ENCODE results near the gene NMNAT1. TPM values are rescaled to one million over a fixed set of nuclear protein-coding genes. Genes with fewer than 3 reads are reported as not detected.
"Not testable (repeated sequence)": the region's sequence is repeated elsewhere in the genome, so short reads cannot be mapped to it uniquely, and the experiment has no call there.

The NMNAT1 gene
- polyA plus RNA-seq, 2 of the 4 experiments (the other 2 are of a cell fraction) = 3.2 to 4.9 TPM

DNA sequence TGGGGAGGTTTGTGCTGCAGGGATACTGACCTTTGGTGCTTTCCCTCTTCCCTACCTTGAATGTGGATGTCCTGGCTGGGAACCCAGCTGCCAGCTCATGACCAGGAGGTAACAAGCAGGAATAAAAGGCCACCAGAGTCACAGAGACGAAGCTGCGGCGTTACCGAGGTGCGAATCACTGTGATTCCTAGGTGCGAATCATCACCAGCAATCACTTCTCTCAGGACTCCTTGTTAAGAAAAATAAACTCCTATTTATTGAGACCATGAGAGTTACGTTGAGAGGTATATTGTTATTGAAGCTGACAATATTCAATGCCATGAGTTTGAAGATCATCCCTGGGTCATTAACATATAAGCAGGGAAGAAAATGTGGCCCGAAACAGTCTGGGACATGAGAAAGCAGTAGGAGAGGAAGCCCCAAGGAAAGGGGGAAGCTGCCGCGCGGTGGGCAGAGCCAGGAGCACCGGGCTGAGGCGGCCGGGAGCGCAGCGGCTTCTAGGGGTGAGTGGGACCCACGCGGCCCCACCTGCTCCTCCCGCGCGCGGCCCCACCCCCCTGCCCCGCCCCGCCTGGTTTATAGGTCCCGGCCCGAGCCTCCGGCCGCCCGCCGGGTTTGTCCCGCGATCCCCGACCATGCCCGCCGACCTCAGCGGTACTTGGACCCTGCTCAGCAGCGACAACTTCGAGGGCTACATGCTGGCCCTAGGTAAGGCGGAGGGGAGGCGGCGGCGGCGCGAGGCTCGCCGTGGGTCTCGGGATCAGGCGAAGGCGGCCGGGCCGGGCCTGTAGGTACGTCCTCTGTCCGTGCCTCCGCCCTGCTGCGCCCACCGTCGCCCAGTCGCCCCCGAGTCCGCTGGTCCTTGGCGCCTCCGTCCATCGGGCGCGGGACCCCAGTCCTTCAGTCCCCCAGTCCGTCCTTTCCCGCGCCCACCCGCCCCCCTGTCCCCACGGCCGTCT lies 53.6 kb downstream of the NMNAT1 start, which contains the start of gene RBP7:
Gene RBP7 (plus strand): TSS at position 605 of the 959 bp plus-strand sequence. CDS start 31 bp downstream, at position 636.
- WGBS (ENCODE audit: missing lambda C conversion rate) = 35% methylated on average over 31 of the region's 71 CpGs
- POLR2A ChIA-PET = no interaction called here

GRCh38 chr1:10001016-10001665 lies 57.9 kb downstream of the NMNAT1 start:
- Histone ChIP-seq H3K4me2 (no peak overlapping the region), H3K4me1 (no peaks in the 10 kb centered on the region), H3K9me3 (no peaks in the 10 kb centered on the region), H3K27ac (no peak overlapping the region), H3K4me3 (no peak overlapping the region)
- CTCF ChIA-PET = interaction anchor here (1.1 to 1.8 kb wide), 2 partner anchors 15 to 19 kb away, joined by 3 to 4 read pairs; no protein-coding TSS in a partner anchor
- FAIRE-seq (no peak), DNase-seq (ENCODE audit: low read depth in 1 of 2, low spot score in 1 of 2) (no peak), ATAC-seq (no peak)
- POLR2A ChIA-PET = no interaction called here
- WGBS (ENCODE audit: missing lambda C conversion rate) = 51% methylated on average over 8 of the region's 8 CpGs
- TF ChIP-seq POLR2A (IDR thresholded peaks at IDR 0.05; ENCODE audit: low read length) (no peak), E2F6 (IDR thresholded peaks at IDR 0.05; ENCODE audit: borderline replicate concordance, low read depth) (no peak), MAZ (IDR thresholded peaks at IDR 0.05; ENCODE audit: borderline replicate concordance, low read depth, low read length) (no peak), RARB (CRISPR knock-in tag; IDR thresholded peaks at IDR 0.05) (no peak), GATA3 (IDR thresholded peaks at IDR 0.05; ENCODE audit: borderline replicate concordance) (no peak), TP53 (CRISPR knock-in tag; IDR thresholded peaks at IDR 0.05) (no peak), EHMT2 (IDR thresholded peaks at IDR 0.05; ENCODE audit: low read depth) (no peak), HOXB13 (CRISPR knock-in tag; IDR thresholded peaks at IDR 0.05; ENCODE audit: low read depth) (no peak), ZFP36 (IDR thresholded peaks at IDR 0.05; ENCODE audit: borderline replicate concordance, partially characterized antibody) (no peak), JUN (IDR thresholded peaks at IDR 0.05) (no peak), CBX2 (IDR thresholded peaks at IDR 0.05; ENCODE audit: borderline replicate concordance, low read depth) (no peak), HDAC2 (IDR thresholded peaks at IDR 0.05) (no peak), EP300 (IDR thresholded peaks at IDR 0.05) (no peak), HOXB5 (CRISPR knock-in tag; IDR thresholded peaks at IDR 0.05) (no peak), FOSB (CRISPR knock-in tag; IDR thresholded peaks at IDR 0.05) (no peak), CEBPB (IDR thresholded peaks at IDR 0.05) (no peak), ELK1 (IDR thresholded peaks at IDR 0.05; ENCODE audit: low read depth, low read length) (no peak), MYC (IDR thresholded peaks at IDR 0.05; ENCODE audit: borderline replicate concordance, low read length) (no peak)
- TF ChIP-seq, protein P1, sequence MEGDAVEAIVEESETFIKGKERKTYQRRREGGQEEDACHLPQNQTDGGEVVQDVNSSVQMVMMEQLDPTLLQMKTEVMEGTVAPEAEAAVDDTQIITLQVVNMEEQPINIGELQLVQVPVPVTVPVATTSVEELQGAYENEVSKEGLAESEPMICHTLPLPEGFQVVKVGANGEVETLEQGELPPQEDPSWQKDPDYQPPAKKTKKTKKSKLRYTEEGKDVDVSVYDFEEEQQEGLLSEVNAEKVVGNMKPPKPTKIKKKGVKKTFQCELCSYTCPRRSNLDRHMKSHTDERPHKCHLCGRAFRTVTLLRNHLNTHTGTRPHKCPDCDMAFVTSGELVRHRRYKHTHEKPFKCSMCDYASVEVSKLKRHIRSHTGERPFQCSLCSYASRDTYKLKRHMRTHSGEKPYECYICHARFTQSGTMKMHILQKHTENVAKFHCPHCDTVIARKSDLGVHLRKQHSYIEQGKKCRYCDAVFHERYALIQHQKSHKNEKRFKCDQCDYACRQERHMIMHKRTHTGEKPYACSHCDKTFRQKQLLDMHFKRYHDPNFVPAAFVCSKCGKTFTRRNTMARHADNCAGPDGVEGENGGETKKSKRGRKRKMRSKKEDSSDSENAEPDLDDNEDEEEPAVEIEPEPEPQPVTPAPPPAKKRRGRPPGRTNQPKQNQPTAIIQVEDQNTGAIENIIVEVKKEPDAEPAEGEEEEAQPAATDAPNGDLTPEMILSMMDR (IDR thresholded peaks at IDR 0.05) = no peak
- TF ChIP-seq, protein P2, sequence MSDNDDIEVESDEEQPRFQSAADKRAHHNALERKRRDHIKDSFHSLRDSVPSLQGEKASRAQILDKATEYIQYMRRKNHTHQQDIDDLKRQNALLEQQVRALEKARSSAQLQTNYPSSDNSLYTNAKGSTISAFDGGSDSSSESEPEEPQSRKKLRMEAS (IDR thresholded peaks at IDR 0.05) = no peak

More for the DNA sequence above, 53.6 kb downstream of the NMNAT1 start, which contains the start of gene RBP7:
- Histone ChIP-seq H3K27ac (peak within 1 kb of the TSS; percentile 27 to 61; a peak in 3 of 6 replicates), H3K4me1 (no peaks in the 10 kb centered on the region), H3K9me3 (no peaks in the 10 kb centered on the region), H3K4me3 (peak within 1 kb of the TSS; percentile 54), H3K4me2 (peak within 1 kb of the TSS; percentile 91)
- FAIRE-seq (no peak), DNase-seq (ENCODE audit: low read depth in 1 of 2, low spot score in 1 of 2) (peak; percentile 4 to 27), ATAC-seq (peak; percentile 70 to 79)
- TF ChIP-seq CBX2 (IDR thresholded peaks at IDR 0.05; ENCODE audit: borderline replicate concordance, low read depth) (no peak), ZNF302 (CRISPR knock-in tag; IDR thresholded peaks at IDR 0.05) (no peak), JUNB (IDR thresholded peaks at IDR 0.05) (no peak), CHD2 (IDR thresholded peaks at IDR 0.05; ENCODE audit: low read length, partially characterized antibody) (no peak), HES2 (IDR thresholded peaks at IDR 0.05) (no peak), HEYL (CRISPR knock-in tag; IDR thresholded peaks at IDR 0.05) (no peak), NR3C1 (IDR thresholded peaks at IDR 0.05) (no peak), MAZ (IDR thresholded peaks at IDR 0.05; ENCODE audit: borderline replicate concordance, low read depth, low read length) (no peak), KDM5A (IDR thresholded peaks at IDR 0.05) (no peak)
- TF ChIP-seq, protein P2 (IDR thresholded peaks at IDR 0.05) = no peak
- CTCF ChIA-PET = interaction anchor here (0.6 to 1.3 kb wide), 2 partner anchors 13 to 23 kb away, joined by 3 to 4 read pairs; no protein-coding TSS in a partner anchor

DNA sequence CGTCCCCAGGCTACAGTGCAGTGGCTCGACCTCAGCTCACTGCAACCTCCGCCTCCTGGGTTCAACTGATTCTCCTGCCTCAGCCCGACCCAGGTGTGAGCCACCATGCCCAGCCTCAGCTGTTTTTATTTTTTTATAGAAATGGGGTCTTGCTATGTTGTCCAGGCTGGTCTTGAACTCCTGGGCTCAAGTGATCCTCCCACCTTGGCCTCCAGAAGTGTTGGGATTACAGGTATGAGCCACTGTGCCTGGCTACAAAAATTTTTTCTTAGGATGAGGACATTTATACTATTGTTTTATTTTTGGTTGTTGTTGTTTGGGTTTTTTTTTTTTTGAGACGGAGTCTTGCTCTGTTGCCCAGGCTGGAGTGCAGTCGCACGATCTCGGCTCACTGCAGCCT lies 62.0 kb downstream of the NMNAT1 start:
- FAIRE-seq = not testable (repeated sequence)
- CTCF ChIA-PET = interaction anchor here (1.0 to 1.8 kb wide), 3 partner anchors 10 to 130 kb away, joined by 3 to 7 read pairs (median 4); no protein-coding TSS in a partner anchor

More for the DNA sequence above, 62.0 kb downstream of the NMNAT1 start:
- H3K4me2 ChIP-seq; H3K27ac ChIP-seq; DNase-seq (ENCODE audit: low read depth in 1 of 2, low spot score in 1 of 2); H3K9me3 ChIP-seq; POLR2A ChIA-PET; ATAC-seq; H3K4me1 ChIP-seq; H3K4me3 ChIP-seq: not testable (repeated sequence)
- 68% methylated on average over 8 of the region's 8 CpGs for WGBS (ENCODE audit: missing lambda C conversion rate)

All from A549 (cell line).